Astrocyte of the hippocampus (primary cell): ENCODE measurements around the gene PLEKHJ1.
A peak's percentile ranks its signal among the peaks of the same experiment; 100 is the strongest.
"Not testable (repeated sequence)": the region's sequence is repeated elsewhere in the genome, so short reads cannot be mapped to it uniquely, and the experiment has no call there.

Source experiments
- DNase-seq: peaks from one replicate; pipeline ENCODE4 v3.0.0; 2011; ENCODE audit warnings: low read depth, low spot score

PLEKHJ1 gene

GRCh38 chr19:2221918-2222317 is 14.2 kb downstream of the PLEKHJ1 start:
- DNase-seq = no peak

- no peak for DNase-seq
Observed at GRCh38 chr19:2221250-2221831, 14.8 kb downstream of the PLEKHJ1 start.

GRCh38 chr19:2219726-2220125 is 16.4 kb downstream of the PLEKHJ1 start:
- no peak for DNase-seq

- no peak for DNase-seq
Observed at GRCh38 chr19:2217591-2217990, 18.5 kb downstream of the PLEKHJ1 start.

GRCh38 chr19:2216361-2217225 is 19.5 kb downstream of the PLEKHJ1 start:
- no peak for DNase-seq

GRCh38 chr19:2215281-2215751 is 20.8 kb downstream of the PLEKHJ1 start:
- DNase-seq = no peak

- DNase-seq = no peak
Observed at GRCh38 chr19:2214251-2214650, 21.9 kb downstream of the PLEKHJ1 start.

- DNase-seq = no peak
Observed at GRCh38 chr19:2213799-2214198, 22.3 kb downstream of the PLEKHJ1 start.

GRCh38 chr19:2212861-2213711 is 23.0 kb downstream of the PLEKHJ1 start:
- no peak for DNase-seq

- DNase-seq = no peak
Observed at GRCh38 chr19:2210987-2211740, 25.0 kb downstream of the PLEKHJ1 start.

- no peak for DNase-seq
Observed at GRCh38 chr19:2210206-2210605, 25.9 kb downstream of the PLEKHJ1 start.

- no peak for DNase-seq
Observed at GRCh38 chr19:2209408-2209807, 26.7 kb downstream of the PLEKHJ1 start.

GRCh38 chr19:2208975-2209374 is 27.2 kb downstream of the PLEKHJ1 start:
- DNase-seq = no peak

- DNase-seq = peak; percentile 65
Observed at GRCh38 chr19:2207991-2208860, 27.9 kb downstream of the PLEKHJ1 start.

- no peak for DNase-seq
Observed at GRCh38 chr19:2207008-2207407, 29.1 kb downstream of the PLEKHJ1 start.

- no peak for DNase-seq
Observed at GRCh38 chr19:2202366-2202765, 33.8 kb downstream of the PLEKHJ1 start.

- DNase-seq = no peak
Observed at GRCh38 chr19:2201473-2202148, 34.5 kb downstream of the PLEKHJ1 start.

- not testable (repeated sequence) for DNase-seq
Observed at GRCh38 chr19:2200624-2201294, 35.4 kb downstream of the PLEKHJ1 start.
